ENCODE results near the gene PRR7.

The PRR7 gene

DNA sequence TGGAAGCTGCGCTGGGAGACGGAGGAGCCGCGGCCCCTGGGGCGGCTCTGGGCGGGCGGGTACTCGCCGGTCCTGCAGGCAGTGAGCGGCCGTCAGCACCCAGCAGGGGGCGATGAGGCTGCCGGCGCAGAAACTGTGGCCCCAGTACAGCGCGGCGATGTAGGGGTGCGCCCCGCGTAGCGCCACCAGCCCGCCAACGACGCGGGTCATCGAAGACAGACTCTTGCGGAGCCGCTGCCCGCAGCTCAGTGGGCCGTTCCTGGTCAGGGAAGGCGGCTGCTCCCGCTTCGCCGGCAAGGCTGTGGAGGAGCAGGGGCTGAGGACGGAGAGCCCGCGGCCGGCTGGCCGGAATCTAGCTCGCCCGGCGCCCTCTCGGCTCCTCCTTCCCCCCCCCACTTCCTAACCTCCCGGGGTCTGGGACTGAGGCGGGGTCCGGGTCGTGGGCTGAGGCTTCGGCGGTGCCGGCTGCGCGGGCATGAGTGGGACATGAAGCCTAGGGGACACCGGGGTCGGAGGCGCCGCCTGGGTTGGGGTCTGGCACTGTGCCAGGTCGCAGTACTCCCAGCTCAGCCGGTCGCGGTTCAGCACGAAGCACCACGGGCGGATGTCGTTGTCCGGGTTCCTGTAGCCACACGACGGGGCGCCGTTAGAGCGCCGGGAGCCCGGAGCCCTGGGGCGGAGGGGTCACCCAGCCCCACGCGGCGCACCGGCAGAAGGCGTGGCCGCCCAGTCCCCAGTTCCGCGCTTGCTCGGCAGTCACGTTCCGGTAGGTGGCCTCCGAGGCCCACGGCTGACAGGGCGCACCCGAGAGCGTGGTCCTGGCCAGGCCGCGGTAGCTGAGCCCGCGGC, 42.6 kb upstream of the PRR7 start:
- peak; percentile 81 for DNase-seq (ENCODE audit: low read depth)
- TF ChIP-seq, protein P1, sequence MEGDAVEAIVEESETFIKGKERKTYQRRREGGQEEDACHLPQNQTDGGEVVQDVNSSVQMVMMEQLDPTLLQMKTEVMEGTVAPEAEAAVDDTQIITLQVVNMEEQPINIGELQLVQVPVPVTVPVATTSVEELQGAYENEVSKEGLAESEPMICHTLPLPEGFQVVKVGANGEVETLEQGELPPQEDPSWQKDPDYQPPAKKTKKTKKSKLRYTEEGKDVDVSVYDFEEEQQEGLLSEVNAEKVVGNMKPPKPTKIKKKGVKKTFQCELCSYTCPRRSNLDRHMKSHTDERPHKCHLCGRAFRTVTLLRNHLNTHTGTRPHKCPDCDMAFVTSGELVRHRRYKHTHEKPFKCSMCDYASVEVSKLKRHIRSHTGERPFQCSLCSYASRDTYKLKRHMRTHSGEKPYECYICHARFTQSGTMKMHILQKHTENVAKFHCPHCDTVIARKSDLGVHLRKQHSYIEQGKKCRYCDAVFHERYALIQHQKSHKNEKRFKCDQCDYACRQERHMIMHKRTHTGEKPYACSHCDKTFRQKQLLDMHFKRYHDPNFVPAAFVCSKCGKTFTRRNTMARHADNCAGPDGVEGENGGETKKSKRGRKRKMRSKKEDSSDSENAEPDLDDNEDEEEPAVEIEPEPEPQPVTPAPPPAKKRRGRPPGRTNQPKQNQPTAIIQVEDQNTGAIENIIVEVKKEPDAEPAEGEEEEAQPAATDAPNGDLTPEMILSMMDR (IDR thresholded peaks at IDR 0.05; ENCODE audit: low read length, missing control alignments), result peak; percentile 53
- H3K4me3 ChIP-seq (replicated peaks; ENCODE audit: low read depth, low read length), result peak overlapping the region; percentile 56

DNA sequence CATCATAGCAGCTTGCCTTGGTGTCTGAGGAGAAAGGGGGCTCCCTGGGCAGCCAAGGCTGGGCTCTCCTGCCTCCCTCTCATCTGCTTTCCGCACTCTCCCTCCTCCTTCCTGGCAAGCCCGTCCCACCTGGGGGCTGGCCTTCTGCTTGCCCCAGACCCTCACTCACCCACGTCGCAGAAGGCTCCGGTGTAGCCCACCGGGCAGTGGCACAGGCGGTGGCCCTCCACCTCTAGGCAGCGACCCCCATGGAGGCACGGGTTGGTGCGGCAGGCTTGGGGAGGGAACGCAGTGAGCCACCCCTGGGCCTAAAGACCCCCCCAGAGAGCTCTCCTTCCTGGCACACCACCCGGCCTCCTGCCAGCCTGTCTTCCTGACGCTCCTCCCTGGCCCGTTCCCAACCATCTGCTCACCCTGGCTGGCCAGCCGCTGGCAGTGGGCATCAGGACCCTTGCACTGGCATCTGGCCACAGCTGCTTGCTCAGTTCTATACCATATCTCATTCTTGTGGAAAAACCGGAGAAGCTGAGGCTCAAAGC, 41.9 kb upstream of the PRR7 start:
- TF ChIP-seq, protein P1 (IDR thresholded peaks at IDR 0.05; ENCODE audit: low read length, missing control alignments), result no peak
- peak overlapping the region; percentile 56 for H3K4me3 ChIP-seq (replicated peaks; ENCODE audit: low read depth, low read length)
- no peak for DNase-seq (ENCODE audit: low read depth)

DNA sequence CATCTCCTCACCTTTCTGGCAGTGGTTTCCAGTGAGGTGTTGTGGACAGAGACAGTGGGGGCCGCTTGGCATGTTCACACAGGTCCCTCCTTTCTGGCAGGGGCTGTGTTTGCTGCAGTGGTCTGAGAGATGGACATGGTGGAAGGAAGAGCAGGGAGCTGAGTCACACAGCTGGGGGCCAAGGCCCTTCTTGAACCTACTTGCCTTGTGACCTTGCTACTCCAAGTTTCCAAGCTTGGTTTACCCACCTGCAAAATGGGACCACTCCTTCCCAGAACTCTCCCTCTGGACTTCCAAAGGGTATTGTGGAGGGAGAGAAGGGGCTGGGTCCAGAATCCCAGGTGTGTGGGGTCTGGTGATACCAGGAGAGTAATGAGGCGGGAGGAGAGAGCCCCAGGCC, 41.3 kb upstream of the PRR7 start:
- no peak overlapping the region for H3K4me3 ChIP-seq (replicated peaks; ENCODE audit: low read depth, low read length)
- no peak for DNase-seq (ENCODE audit: low read depth)
- TF ChIP-seq, protein P1 (IDR thresholded peaks at IDR 0.05; ENCODE audit: low read length, missing control alignments), result no peak

DNA sequence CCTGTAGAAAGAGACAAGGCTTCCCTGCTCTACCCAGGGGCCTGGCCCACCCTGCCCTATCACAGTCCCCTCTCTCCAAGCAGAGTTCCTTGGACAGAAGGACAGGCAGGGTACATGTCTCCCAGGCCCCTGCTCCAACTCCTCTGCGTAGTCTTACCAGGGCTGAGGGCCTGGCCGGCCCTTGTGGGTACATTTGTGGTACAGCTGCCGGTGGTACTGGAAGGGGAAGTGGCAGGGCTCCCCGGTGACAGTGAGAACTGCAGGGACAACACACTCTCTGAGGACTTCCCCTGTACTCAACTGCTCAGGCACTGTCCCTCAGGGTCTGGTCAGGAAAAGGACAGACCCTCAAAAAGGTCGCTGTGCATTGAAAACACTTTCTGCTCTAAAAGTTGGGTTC, 40.8 kb upstream of the PRR7 start:
- no peak overlapping the region for H3K4me3 ChIP-seq (replicated peaks; ENCODE audit: low read depth, low read length)
- DNase-seq (ENCODE audit: low read depth), result no peak
- TF ChIP-seq, protein P1 (IDR thresholded peaks at IDR 0.05; ENCODE audit: low read length, missing control alignments), result no peak

DNA sequence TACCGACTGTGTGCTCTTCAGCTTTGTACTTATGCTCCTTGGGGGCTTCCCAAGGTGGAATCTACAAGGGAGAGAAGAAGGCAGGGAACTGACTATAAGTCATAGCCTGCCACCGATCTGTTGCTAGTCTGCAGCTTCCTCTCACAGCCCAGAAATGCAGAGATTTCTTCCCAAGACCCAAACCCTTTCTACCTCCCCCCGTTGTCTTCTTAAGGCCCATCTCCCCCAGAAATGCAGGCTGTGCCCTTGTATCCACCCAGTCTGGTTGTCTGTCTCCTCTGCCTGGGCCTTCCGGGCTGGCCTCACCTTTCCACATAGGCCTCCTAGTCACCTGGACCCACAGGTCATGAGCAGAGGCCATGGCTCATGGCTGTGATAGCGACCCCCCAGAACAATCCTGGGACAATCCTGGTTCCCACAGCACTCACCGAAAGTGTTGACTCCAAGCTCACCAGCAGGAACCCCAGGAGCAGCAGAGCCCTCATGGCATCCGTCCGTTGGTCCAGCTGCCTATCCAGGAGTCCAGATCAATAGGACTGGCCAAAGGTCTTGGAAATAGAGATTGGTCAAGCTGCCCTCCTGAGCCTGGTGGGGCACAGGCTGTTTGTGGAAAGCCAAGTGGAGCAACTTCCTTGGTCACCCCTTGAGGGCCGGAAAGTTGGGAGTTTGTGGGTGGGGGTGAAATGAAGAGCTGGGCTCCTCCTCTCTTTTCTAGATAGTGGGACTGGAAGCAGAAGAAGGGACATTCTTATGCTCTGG, 37.4 kb upstream of the PRR7 start, which contains the start of gene F12:
F12 (minus strand) TSS at position 522 of the 759 bp plus-strand sequence; CDS start at position 485, 37 bp downstream.
- TF ChIP-seq, protein P1 (IDR thresholded peaks at IDR 0.05; ENCODE audit: low read length, missing control alignments), result no peak

DNA sequence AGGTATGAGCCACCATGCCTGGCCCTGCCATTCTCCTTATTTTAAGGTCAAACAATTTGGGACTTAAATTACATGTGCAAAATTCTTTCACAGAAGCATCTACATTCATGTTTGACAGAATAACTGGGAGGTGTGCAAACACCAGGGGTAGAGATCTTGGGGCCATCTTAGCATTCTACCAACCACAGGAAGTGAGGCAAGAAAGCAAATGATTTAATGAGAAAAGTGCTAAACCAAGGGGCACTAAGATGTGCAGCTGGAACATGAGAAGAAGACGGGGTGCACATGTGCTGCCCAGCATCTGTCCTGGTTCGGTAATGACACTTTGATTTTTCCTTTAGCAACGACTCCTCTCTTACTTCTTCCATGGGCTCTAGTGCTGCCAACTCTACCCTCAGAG, 36.0 kb upstream of the PRR7 start:
- no peak overlapping the region for H3K4me3 ChIP-seq (replicated peaks; ENCODE audit: low read depth, low read length)
- TF ChIP-seq, protein P1 (IDR thresholded peaks at IDR 0.05; ENCODE audit: low read length, missing control alignments), result no peak
- DNase-seq (ENCODE audit: low read depth), result no peak

More for the DNA sequence above, 37.4 kb upstream of the PRR7 start, which contains the start of gene F12:
- no peak within 1 kb of the TSS for H3K4me3 ChIP-seq (replicated peaks; ENCODE audit: low read depth, low read length)
- no peak for DNase-seq (ENCODE audit: low read depth)

Measured in fibroblast of pulmonary artery (primary cell).